ENCODE measurements around the gene DHX58. TPM values are rescaled to one million over a fixed set of nuclear protein-coding genes. Genes with fewer than 3 reads are reported as not detected.
A peak's percentile ranks its signal among the peaks of the same experiment; 100 is the strongest.

The DHX58 gene
- total RNA-seq, 1 donor from 2014 or later = not detected

GRCh38 chr17:42078396-42079043 lies 34.0 kb downstream of the DHX58 start:
- H3K36me3 Mint-ChIP-seq = no peaks in the 10 kb centered on the region
- Histone ChIP-seq H3K4me2 (no peak overlapping the region), H3K36me3 (no peaks in the 10 kb centered on the region), H3F3A (ENCODE audit: low read depth) (peaks cover 2% of the 10 kb centered on the region), H3K79me2 (ENCODE audit: low read depth) (no peaks in the 10 kb centered on the region), H2AFZ (replicated peaks) (no peak overlapping the region), H3K27ac (no peak overlapping the region), H3K9me3 (ENCODE audit: low read depth) (no peaks in the 10 kb centered on the region), H3K9ac (no peak overlapping the region), H3K27me3 (peaks cover 5% of the 10 kb centered on the region), H4K20me1 (ENCODE audit: low read depth) (no peaks in the 10 kb centered on the region), H3K4me1 (peaks cover 9% of the 10 kb centered on the region), H3K4me3 (no peak overlapping the region)
- H3K4me3 Mint-ChIP-seq = no peak overlapping the region
- H3K4me1 Mint-ChIP-seq = peaks cover 10% of the 10 kb centered on the region
- no peak for DNase-seq (ENCODE audit: low spot score)
- no peak overlapping the region for H3K27ac Mint-ChIP-seq
- peaks cover 11% of the 10 kb centered on the region for H3K27me3 Mint-ChIP-seq (ENCODE audit: insufficient read depth, low read depth)
- no peaks in the 10 kb centered on the region for H3K9me3 Mint-ChIP-seq
- TF ChIP-seq EZH2phosphoT487 (IDR thresholded peaks at IDR 0.05) (no peak), CTCF (IDR thresholded peaks at IDR 0.05) (no peak), EZH2 (IDR thresholded peaks at IDR 0.05) (no peak)

- Mint-ChIP-seq H3K4me1 (peaks cover 12% of the 10 kb centered on the region), H3K36me3 (no peaks in the 10 kb centered on the region), H3K4me3 (no peak overlapping the region), H3K9me3 (no peaks in the 10 kb centered on the region), H3K27ac (no peak overlapping the region), H3K27me3 (ENCODE audit: insufficient read depth, low read depth) (peaks cover 17% of the 10 kb centered on the region)
- H3K9ac ChIP-seq = no peak overlapping the region
- H3K9me3 ChIP-seq (ENCODE audit: low read depth) = no peaks in the 10 kb centered on the region
- peak overlapping the region; percentile 38 for H2AFZ ChIP-seq (replicated peaks)
- no peak overlapping the region for H3K4me2 ChIP-seq
- peaks cover 9% of the 10 kb centered on the region for H3K4me1 ChIP-seq
- no peak for DNase-seq (ENCODE audit: low spot score)
- TF ChIP-seq CTCF (IDR thresholded peaks at IDR 0.05) = no peak
- TF ChIP-seq EZH2 (IDR thresholded peaks at IDR 0.05) = no peak
- no peak for TF ChIP-seq EZH2phosphoT487 (IDR thresholded peaks at IDR 0.05)
- no peak overlapping the region for H3K27ac ChIP-seq
- no peaks in the 10 kb centered on the region for H3K36me3 ChIP-seq
- H3K4me3 ChIP-seq = no peak overlapping the region
- H3K79me2 ChIP-seq (ENCODE audit: low read depth) = no peaks in the 10 kb centered on the region
- H3F3A ChIP-seq (ENCODE audit: low read depth) = peaks cover 5% of the 10 kb centered on the region
- H3K27me3 ChIP-seq = peaks cover 12% of the 10 kb centered on the region
- no peaks in the 10 kb centered on the region for H4K20me1 ChIP-seq (ENCODE audit: low read depth)
These were observed 34.8 kb downstream of the DHX58 start for GRCh38 chr17:42077755-42078154.

GRCh38 chr17:42076797-42077559 lies 35.5 kb downstream of the DHX58 start:
- no peaks in the 10 kb centered on the region for H3K9me3 ChIP-seq (ENCODE audit: low read depth)
- H3K27me3 ChIP-seq = peaks cover 20% of the 10 kb centered on the region
- no peaks in the 10 kb centered on the region for H4K20me1 ChIP-seq (ENCODE audit: low read depth)
- H3K9ac ChIP-seq = no peak overlapping the region
- H3K27ac ChIP-seq = no peak overlapping the region
- no peak overlapping the region for H3K27ac Mint-ChIP-seq
- no peak overlapping the region for H3K4me2 ChIP-seq
- H3K4me3 Mint-ChIP-seq = no peak overlapping the region
- H3K4me1 ChIP-seq = peaks cover 12% of the 10 kb centered on the region
- H3K4me1 Mint-ChIP-seq = peaks cover 12% of the 10 kb centered on the region
- H3K9me3 Mint-ChIP-seq = no peaks in the 10 kb centered on the region
- H2AFZ ChIP-seq (replicated peaks) = no peak overlapping the region
- H3K4me3 ChIP-seq = no peak overlapping the region
- H3K27me3 Mint-ChIP-seq (ENCODE audit: insufficient read depth, low read depth) = peaks cover 20% of the 10 kb centered on the region
- H3K36me3 Mint-ChIP-seq = no peaks in the 10 kb centered on the region
- H3K36me3 ChIP-seq = no peaks in the 10 kb centered on the region
- TF ChIP-seq CTCF (IDR thresholded peaks at IDR 0.05) = no peak
- TF ChIP-seq EZH2 (IDR thresholded peaks at IDR 0.05) = no peak
- no peak for DNase-seq (ENCODE audit: low spot score)
- peaks cover 5% of the 10 kb centered on the region for H3F3A ChIP-seq (ENCODE audit: low read depth)
- no peaks in the 10 kb centered on the region for H3K79me2 ChIP-seq (ENCODE audit: low read depth)

Measured in neural progenitor cell (in vitro differentiated cells).